Activated T-cell treated with anti-CD3 and anti-CD28 coated beads, Interleukin-2, amount 50 U/mL, for 1 hour (primary cell): Measurements from ENCODE around the gene HAO1.

ENCODE experiments used
- DNase-seq: peaks from one replicate; pipeline ENCODE4 v3.0.0-alpha.2; 2020

HAO1 gene

GRCh38 chr20:7926323-7926722, 13.9 kb downstream of the HAO1 start:
- DNase-seq: no peak

DNA sequence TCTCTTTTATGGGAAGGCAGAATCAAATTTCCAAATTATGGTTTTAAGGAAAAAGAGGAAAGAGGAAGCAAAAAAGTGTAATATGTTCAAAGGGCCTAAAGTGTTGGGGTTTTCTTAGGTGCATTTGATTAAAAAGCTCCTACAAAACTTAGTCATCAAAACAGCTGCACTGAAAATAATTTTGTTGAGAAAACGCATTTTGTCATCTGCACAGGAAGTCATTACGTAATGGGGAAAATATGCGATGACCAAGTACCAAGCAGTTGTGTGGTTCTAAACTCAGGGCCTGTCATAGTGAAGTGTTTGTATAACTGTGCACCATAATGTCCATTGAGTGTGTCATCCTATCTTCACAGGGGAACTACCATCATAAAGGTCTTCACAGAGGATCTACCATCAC, 15.6 kb downstream of the HAO1 start:
- DNase-seq: no peak

DNA sequence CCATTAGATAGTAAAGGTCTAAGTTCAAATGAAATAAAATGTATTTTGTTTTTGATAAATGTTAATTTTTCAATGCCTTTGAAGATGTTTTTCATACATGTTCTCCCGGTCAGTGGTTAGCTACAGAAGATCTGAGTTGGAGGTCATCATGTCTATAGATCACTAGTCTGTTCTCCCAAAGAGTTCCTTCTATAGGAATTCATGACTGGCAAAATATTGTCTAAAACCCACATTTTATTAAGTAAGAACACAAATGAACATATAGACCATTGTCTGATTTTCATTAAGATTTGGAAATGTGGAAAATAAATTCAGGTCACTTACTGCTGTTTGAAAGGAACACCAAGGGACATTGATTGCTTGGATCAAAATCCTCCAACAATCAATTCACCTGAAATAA, 23.6 kb downstream of the HAO1 start:
- DNase-seq: no peak

- no peak for DNase-seq
These were observed 27.7 kb downstream of the HAO1 start for GRCh38 chr20:7912551-7912950.

GRCh38 chr20:7911586-7912330, 28.5 kb downstream of the HAO1 start:
- no peak for DNase-seq

DNA sequence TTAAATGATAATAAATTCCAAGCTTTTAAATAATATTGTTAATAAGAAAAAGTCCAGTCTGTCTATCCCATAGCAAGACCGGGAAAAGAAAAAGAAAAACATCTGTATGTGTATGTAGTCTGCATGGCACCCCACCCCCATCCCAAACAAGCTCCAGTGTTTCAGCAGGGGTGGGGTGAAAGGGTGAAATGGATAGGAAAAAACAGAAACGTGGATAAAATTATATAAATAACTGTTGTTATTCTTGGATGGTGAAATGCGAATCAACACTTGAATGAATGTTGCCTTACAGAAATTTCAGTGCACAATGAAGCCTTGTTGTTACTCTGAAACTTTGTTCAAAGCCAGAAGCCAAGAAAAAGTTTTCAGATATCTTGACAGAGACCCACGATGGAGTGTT, 31.4 kb downstream of the HAO1 start:
- no peak for DNase-seq

DNA sequence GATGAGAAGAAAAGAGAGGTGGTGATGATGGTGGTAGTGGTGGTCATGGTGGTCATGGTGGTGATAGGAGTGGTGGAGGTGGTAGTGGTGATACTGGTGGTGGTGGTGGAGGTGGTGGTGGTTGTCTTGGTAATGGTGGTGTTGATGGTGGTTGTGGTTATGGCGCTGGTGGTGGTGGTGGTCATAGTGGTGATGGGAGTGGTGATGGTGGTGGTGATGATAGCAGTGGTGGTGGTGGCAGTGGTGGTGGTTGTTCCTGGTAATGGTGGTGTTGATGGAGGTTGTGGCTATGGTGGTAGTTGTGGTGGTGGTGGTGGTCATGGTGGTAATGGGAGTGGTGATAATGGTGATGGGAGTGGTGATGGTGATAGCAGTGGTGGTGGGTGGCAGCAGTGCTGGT, 36.8 kb downstream of the HAO1 start:
- DNase-seq: no peak

- DNase-seq: no peak
These were observed 37.4 kb downstream of the HAO1 start for GRCh38 chr20:7902879-7903278.

DNA sequence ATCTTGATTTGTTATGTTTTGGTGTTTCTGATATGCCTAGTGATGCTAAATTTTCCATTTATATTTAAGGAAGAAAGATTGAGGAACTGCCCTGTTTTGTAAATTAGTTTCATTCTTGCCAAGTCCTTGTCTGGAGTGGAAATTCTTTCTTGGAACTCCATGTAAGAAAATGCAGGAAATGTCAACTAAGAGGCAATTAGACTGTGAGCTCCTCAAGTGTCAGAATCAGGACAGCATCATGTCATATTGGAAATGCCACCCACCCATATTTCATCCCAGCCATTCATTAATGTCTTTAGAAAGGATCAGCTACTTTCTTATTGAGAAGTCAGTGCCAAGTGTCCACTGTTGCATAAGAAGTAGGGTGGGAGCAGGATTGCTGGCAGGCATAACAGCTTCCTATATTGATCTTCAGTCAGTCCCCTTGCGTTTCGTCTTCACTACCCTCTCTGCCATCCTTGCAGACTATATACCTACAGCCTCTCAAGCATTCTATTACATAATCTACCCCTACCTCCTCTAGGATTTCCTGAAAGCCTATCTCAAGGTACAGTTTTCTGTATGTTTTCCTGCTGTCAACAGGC, 42.4 kb downstream of the HAO1 start:
- DNase-seq: no peak

DNA sequence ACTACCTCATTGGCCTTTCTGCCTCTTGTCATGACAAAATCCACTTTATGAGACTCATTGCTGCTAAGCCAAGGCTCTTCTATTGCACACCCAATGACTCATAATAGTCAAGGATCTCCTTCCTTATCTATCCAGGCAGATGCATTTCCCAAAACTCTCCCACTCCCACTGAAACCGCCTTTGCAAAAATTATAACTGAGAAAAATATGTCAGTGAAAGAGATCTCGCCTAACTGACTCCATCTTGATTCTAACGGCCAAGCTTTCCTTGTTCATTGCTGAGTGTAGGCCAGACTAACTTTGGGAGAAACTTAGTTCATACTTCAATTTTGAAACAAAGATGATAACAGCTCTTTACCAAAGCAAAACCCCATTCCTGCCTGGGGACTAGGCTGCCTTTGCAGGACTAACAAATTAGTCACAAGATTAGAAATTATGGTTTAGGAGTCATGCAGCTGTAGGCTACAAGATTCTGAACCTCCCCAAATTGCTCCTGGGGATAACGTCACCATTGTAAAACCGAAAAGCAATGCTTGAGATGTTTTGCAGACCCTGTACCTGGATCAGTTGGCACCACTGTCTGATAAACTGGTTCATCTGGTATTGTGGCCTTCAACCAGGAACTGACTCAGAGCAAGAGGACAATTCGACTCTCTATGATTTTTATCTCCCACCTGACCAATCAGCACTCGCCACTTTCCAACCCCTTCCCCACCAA, 47.1 kb downstream of the HAO1 start:
- no peak for DNase-seq

GRCh38 chr20:7891705-7892104, 48.6 kb downstream of the HAO1 start:
- DNase-seq: no peak

DNA sequence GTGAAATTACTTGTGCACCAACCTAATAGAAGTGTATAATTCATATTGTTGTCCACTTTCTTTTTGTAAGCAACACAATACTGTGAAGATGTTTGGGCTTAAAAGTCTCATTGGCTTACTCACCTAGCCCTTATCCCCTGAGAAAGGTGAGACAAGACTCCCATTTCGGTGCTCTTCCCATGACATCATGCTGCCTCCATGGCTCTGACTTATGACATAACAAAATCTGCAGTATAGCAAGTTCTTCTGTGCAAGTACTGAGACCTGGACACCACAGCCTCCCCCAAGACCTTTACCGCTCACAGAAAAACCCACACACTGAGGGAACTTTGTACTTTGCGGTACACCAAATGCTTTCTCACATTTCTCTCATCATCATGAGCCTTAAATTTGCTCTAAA, 50.5 kb downstream of the HAO1 start:
- DNase-seq: no peak

DNA sequence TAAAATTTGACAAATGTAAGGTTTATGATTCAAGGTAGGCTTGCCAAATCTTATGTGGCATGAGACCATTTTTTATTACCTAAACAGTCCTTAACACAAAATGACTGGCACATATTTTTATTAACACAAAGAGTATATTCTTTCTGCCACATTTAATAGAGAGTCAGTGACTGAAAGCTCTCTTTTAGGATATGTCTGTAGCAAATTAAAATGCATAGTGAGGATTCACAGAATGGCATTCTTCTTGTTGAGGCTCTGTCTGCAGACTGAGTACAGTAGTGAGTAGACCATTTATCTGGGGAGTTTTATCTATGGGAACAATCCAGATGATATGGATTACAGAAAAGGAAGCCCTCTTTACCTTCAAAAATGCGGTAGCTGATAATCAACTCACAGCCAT, 56.5 kb downstream of the HAO1 start:
- no peak for DNase-seq

- DNase-seq: no peak
These were observed 56.9 kb downstream of the HAO1 start for GRCh38 chr20:7883309-7883708.

GRCh38 chr20:7882076-7882475, 58.2 kb downstream of the HAO1 start:
- DNase-seq: no peak

GRCh38 chr20:7881551-7881950, 58.7 kb downstream of the HAO1 start:
- DNase-seq: no peak

GRCh38 chr20:7879883-7880282, 60.4 kb downstream of the HAO1 start:
- DNase-seq: no peak

DNA sequence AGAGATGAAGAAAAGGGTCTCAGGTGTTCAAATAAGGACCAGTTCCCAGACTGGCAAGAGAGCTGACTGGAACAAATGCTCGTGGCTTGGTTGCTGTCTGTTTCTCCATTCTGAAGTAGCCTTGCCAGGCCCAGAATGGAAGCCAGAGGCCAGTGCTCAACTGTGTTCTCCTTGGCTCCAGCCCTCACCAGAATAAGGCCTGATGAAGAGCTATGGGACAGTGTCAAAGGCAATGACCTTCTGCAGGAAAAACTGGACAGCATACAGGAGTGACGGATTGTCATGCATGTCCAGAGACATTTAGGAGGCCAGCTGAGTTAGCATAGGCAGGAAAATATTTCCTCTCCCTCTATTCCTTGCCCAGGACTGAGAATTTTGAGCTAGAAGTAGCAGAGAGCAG, 72.2 kb downstream of the HAO1 start:
- DNase-seq: no peak

- DNase-seq: no peak
These were observed 74.0 kb downstream of the HAO1 start for GRCh38 chr20:7866285-7866684.

- no peak for DNase-seq
These were observed 80.9 kb downstream of the HAO1 start for GRCh38 chr20:7859356-7859802.

GRCh38 chr20:7858734-7859250, 81.5 kb downstream of the HAO1 start:
- no peak for DNase-seq

DNA sequence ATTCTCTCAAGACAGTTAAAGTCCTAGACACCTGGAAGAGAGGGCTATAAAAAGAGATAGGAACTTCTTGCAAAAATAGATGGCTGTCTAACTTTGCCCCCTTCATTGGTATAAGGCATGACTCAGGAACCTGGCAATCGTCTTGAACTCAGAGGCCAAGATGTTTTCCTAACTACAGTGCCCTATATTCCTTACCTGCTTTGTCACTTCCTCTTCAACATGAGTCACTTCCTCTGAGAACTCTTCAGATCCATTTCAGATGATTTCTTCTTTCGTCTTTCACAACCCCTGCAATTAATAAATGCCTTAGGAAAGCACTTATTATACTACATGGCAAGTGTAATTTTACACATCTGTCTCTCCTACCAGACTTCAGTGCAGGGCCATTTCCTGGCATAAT, 83.5 kb downstream of the HAO1 start:
- no peak for DNase-seq

DNA sequence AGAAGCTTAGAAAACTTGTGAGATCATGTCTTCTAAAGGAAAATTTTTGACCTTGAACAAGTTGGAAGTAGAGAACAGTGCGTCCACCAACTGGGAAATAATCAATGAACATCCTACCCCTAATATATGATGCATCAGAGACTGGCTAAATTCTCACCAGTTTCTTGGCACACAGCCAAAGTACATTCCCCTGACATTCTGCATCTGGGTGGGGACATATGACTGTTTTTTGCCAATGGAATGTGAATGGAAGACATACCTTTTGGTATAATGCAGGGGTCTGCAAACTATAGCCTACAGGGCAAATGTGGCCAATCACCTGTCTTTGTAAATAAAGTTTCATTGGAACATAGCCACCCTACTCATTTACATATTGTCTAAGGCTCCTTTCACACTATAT, 84.7 kb downstream of the HAO1 start:
- no peak for DNase-seq

- no peak for DNase-seq
These were observed 86.8 kb downstream of the HAO1 start for GRCh38 chr20:7853493-7853892.
